GM21526 (cell line): ENCODE measurements around the gene DBNDD2.

Source experiments
- ATAC-seq: cut with Tn5 transposase; IDR thresholded peaks from one replicate; pipeline ENCODE4 v1.9.1; 2021; ENCODE audit warnings: moderate library complexity; ENCODE audit not compliant: unreplicated experiment, low FRiP score

Gene DBNDD2

DNA sequence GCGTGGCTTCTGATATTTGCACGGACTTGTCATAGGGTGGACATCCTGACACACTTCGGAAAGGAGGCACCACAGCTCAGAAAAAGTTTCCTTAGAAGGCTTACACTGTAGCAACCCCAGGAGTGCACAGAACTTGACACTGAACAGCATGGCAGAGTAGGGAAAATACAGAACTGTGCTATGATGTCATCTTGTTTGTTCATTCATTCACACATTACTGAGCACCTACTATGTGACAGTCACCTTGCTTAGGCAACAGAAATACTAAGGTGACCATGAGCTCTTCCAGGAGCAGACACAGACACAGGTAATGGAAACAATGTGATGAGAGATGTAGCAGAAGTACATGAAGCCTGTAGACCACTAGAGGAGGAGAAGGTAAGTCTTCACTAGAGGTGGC is 5.4 kb downstream of the DBNDD2 start:
- ATAC-seq = no peak

DNA sequence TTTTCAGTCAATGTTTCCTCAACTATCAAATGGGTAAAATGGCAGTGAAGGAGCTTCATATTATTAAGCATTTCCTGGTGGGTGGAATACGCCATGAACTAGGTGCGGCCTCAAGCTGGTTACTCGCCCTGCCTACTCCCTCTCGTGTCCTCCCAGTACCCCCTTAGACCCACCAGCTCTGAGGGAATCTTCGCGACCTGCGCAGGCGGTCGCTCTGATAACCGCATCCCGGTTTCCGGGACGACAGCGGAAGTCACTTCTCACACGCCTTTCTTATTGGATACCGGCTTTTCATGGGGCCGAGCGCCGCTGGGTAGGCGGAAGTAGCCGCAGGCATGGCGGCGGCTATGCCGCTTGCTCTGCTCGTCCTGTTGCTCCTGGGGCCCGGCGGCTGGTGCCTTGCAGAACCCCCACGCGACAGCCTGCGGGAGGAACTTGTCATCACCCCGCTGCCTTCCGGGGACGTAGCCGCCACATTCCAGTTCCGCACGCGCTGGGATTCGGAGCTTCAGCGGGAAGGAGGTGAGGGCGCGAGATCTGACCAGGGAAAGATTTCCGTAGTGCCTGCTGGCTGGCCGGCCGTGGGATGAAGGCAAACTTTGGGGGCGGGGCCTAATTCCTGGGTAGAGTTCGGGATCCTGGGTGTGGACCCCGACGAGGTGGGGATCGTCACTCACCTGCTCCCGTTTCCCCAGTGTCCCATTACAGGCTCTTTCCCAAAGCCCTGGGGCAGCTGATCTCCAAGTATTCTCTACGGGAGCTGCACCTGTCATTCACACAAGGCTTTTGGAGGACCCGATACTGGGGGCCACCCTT is 7.9 kb downstream of the DBNDD2 start, which contains the start of gene PIGT:
TSS of gene PIGT (plus strand) at position 320 of the 816 bp plus-strand sequence. CDS start at position 336, 16 bp downstream.
- ATAC-seq = peak; percentile 68

DNA sequence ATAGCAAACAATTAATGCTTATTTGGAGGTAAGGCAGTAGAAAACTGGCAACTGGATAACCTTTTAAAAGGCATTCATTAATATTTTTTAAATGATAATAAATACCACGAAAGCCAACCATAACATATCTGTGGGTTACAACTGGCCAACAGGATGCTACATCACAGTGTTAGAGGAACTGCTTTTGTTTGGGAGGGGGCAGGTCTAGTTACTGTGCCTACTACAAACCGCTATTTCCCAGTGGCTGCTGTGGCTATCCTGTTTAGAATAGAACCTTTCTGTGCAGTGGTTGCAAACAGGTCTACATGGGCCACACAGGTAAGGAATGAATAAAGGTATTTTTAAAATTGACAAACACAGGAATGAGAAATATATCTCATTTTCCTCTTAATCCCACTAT is 8.8 kb downstream of the DBNDD2 start:
- ATAC-seq = no peak

DNA sequence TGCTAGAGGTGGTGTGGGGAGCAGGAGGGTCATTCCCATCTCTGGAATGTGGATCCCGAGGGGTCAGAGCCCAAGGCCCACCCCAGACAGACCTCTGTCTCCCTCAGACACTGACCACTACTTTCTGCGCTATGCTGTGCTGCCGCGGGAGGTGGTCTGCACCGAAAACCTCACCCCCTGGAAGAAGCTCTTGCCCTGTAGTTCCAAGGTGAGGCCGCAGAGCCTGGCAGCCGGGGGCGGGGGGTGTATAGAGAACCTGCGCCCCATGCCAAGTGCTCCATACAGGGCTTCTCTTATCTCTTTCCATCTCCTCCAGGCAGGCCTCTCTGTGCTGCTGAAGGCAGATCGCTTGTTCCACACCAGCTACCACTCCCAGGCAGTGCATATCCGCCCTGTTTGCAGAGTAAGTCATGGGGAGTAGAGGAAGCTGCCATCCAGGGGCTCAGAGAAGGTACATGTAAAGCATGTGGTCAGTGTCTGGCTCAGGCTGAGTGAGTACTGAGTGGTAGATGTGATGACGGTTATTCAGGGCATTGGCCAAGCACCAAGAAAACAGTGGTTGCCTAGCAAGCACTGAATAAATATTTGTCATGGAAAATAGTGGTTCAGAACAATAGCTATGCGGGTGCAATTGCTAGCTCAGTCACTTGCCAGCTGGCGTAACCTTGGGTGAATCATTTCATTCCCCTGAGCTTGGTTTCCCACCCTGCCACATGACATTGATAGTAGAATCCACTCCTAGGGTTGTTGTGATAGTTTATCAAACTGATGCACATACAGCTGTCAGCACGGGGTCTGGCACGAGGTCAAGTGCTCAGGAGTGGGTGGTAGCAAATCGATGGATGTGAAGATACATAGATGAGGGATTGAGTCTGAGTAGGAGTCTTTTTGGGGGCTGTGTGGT is 11.4 kb downstream of the DBNDD2 start:
- ATAC-seq = peak; percentile 49

DNA sequence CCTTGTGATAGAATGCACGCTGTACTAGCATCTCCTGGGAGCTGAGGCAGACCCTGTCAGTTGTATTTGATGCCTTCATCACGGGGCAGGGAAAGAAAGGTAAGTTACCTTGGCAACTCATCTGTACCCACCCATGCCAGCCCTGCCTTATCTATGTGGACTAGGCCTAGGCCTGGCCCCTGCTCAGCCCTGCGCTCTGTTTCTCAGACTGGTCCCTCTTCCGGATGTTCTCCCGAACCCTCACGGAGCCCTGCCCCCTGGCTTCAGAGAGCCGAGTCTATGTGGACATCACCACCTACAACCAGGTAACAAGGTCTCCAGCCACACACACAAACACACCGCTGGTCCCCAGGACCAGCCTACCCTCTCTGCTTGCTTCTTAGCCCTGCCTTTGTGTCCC is 12.0 kb downstream of the DBNDD2 start:
- no peak for ATAC-seq

DNA sequence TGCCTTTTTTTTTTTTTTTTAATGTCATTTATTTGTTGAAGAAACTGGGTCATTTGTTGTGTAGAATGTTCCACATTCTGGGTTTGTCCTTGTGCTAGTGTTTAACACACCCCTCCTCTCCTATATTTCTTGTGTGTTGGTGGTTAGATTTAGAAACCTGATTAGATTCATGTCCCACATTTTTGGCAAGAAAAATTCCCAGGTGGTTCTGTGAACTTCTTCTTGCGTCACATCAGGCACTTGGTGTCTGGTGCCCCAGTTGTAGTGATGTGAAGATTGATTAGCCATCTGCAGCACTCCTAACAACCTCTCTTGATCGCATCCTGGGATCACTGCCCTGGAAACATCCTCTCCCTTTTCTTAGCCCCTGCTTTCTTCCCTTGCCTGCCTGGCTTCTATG is 15.6 kb downstream of the DBNDD2 start:
- ATAC-seq = no peak

DNA sequence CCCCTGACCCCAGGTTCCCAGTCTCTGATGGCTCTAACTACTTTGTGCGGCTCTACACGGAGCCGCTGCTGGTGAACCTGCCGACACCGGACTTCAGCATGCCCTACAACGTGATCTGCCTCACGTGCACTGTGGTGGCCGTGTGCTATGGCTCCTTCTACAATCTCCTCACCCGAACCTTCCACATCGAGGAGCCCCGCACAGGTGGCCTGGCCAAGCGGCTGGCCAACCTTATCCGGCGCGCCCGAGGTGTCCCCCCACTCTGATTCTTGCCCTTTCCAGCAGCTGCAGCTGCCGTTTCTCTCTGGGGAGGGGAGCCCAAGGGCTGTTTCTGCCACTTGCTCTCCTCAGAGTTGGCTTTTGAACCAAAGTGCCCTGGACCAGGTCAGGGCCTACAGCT is 17.5 kb downstream of the DBNDD2 start:
- no peak for ATAC-seq

DNA sequence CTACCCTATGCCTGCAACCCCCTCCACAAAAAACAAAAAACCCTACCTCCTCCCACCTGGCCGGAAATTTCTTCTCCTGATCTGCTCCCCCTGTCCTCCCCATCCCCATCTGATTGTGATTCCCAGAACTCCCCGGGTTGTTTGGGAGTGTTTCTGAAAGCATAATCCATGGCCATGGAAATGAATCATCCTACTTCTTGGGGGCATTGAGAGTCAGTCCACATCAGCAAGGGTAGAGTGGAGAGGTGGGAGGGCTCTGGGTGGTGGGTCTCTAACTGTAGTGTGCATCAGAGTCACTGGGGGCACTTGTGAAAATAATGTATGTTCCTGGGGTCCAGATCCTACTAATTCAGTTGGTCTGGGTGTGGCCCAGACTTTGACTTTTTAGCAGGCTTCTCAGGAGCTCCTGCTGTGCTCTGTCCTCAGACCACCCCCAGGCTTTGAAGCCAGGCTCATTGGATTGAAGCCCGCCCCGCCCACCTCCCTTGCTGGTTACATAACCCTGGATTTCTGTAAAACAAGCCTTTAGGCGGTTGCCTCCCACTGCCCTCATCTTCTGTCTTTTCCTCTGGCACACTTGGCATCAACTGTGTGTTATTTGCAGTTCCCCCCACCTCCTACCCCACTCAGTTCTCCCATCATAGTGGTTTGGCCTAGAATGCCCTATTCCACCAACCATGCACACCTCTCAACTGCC is 18.4 kb downstream of the DBNDD2 start:
- no peak for ATAC-seq

DNA sequence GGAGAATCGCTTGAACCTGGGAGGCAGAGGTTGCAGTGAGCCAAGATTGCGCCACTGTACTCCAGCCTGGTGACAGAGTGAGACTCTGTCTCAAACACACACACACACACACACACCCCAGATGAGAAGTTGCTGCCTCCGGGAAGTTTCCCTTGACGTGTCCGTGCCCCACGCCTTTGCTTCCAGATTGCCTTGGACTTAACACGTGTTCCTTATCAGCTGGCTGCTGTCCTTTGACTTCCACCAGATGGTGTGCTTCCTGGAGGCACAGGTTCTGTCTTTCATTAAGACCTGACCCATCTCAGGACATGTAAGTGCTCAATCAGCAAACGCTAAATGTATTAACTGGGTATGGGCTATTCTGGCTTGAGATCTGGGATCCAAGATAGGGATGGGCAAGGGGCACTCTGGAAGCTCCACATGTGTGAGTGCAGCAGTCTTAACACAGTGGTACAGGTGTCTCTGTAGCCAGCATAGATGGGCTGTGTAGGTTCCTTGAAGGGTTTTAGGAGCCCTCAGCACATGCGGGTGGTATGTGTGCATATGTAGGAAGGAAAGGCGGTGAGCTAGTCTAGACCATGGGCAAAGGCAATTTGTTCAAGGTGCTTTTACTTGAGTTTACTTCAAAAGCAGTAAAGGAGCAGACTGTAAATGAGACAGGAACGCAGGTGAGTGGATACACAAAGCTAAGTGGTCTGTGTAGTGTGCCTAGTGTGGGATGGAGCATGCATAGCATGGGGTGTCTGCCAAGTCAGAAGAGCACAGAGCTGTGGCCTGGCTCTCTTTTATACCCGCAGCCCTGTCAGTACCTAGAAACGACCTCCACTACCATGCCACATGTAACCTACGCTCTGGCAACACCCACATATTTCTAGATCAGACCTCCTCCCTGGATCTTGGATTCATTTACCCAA is 19.4 kb downstream of the DBNDD2 start:
- ATAC-seq = no peak

DNA sequence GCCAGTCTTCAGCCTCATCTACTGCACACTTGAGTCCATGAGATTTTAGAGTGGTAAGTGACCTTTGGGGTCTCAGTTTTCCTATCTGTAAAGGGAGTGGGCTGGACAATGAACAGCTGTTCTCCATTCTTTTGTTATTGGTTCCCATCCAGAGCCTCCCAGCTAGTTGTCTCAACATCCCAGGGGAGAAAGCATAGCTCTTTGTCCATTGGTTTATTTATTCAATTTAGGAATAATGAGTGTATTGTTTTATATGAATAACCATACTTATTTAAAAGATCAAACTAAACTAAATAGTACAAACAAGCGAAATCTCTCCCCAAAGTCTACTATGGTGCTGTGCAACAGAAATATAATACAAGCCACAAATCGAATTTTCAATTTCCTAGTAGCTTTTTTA is 21.5 kb downstream of the DBNDD2 start:
- ATAC-seq = no peak

DNA sequence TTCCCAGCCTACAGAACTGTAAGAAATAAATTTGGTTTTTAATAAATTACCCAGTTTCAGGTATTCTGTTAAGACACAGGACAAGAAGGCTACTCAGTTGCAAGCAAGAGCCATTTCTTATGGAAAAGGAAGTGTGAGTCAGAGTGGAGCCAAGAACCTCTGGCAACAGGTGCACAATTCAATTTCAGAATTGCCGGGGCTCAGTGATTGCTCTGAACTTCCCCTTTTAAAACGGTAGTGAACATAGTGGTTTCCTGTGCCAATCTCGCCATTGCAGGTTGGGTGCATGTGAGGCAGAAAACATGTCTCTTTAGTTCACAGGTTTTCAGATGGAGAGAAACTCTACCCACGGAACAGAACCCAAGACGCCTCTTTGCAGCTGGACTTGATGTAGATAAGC is 24.2 kb downstream of the DBNDD2 start:
- peak; percentile 71 for ATAC-seq

DNA sequence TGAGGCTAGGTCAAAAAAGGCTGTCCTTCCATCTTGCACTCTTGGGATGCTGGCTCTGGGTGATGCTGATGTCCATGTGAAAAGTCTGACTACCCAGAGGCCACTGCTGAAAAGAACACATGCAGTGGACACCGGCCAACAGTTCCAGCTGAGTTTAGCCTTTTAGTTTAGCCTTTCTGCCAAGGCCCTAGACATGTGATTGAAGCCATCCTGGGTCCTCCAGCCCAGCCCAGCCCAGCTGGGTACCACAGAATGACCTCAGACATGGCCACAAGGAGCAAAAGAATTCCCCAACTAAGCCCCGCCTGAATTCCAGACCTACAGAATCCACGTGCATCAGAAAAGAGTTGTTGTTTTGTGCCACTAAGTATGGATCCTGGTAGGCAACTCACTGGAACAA is 25.2 kb downstream of the DBNDD2 start:
- no peak for ATAC-seq

DNA sequence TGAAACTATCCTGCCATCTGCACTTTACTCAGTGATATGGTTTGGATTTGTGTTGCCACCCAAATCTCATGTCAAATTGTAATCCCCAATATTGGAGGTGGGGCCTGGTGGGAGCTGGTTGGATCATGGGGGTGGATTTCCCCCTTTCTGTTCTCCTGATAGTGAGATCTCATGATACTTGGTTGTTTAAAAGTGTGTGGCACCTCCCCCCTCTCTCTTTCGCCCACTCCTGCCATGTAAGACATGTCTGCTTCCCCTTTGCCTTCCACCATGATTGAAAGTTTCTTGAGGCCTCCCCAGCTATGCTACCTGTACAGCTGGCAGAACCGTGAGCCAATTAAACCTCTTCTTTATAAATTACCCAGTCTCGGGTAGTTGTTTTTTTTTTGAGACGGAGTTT is 25.9 kb downstream of the DBNDD2 start:
- no peak for ATAC-seq

DNA sequence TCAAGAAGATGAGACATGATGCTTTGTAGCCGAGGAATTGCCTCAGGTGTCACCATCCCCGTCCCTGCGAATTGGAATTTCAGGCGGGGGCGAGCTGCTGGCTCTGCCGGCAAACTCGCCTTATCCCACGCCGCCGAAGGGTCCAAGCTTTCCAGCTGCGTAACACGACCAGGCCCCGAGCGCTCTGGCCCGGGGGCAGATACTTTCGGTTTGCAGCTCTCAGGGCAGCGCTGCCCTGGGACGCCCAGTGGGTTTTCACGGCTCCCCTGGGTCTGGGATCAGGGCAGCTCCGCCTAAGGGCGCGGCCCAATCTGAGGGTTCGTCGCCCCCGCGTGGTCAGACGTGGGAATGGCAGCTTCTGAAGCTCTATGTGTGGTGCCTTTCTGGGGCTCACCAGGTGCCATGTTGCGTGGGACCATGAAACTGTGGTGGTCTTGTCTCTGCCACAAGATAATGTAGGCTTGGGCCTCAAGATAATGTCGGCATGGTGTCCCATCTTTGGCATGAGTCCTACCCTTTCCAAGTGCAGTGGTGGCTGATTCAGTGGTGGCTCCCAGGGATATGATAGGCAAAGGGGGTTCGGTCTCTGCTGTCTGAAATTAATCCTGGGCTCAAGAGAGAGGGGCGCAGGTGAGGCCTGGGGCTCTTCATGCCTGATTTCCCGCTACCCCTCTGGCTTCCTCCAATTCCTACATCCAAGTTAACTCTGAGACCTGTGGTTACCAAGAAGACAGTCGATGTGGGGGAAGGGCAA is 28.8 kb downstream of the DBNDD2 start:
- ATAC-seq = peak; percentile 79

DNA sequence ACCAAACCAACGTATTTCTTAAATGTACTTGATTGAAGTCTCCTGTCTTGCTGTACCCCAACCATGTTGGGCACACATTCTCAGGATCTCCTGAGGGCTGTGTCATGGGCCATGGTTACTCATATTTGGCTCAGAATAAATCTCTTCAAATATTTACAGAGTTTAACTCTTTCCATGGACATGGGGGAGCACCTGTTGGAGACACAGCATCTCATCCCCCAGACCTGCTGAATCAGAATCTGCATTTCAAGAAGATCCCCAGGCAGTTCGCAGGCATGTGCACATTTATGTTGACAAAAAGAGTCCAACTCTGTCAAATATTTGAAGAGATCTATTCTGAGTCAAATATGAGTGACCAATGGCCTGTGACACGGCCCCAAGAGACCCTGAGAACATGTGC is 32.3 kb downstream of the DBNDD2 start:
- ATAC-seq = no peak

DNA sequence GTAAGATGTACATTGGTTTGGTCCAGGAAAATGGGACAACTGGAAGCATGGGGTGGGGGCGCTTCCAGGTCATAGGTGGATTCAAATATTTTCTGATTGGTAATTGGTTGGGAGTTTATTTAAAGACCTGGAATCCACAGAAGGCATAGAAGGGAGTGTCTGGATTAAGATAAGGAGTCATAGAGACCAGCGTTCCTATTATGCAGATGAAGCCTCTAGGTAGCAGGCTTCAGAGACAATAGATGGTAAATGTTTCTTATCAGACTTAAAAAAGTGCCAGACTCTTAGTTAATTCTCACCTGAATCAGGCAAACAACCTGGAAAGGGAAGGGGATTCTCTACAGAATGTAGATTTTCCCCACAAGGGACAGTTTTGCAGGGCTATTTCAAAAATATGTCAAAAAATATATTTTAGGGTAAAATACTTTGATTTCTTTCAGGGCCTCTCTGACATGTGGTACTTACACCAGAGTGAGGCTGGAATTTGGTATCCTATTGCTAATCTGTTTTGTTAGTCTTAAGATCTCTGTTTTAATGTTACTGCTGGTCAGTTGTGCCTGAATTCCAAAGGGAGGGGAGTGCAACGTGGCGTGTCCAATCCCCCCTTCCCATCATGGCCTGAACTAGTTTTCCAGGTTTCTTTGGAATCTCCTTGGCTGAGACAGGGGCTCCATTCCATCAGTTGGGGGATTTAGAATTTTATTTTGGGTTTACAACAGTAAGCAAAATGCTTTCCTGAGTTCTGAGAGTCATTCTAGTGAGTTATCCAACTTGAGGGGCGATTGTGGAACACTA is 33.0 kb downstream of the DBNDD2 start:
- no peak for ATAC-seq

DNA sequence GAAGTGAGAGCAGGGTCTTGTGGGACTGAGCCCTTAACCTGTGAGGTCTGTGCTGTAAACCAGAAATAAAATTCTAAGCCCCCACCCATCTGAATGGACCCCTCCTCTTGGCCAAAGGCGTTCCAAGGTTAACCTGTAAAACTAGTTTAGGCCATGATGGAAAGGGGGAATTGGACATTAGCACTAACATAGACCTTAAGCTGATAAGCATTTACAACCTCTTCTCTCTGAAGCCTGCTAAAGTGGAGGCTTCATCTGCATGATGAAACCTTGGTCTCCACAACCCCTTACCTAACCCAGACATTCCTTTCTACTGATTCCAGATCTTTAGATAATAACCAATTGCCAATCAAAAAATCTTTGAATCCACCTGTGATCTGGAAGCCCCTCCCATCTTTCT is 33.7 kb downstream of the DBNDD2 start:
- no peak for ATAC-seq

DNA sequence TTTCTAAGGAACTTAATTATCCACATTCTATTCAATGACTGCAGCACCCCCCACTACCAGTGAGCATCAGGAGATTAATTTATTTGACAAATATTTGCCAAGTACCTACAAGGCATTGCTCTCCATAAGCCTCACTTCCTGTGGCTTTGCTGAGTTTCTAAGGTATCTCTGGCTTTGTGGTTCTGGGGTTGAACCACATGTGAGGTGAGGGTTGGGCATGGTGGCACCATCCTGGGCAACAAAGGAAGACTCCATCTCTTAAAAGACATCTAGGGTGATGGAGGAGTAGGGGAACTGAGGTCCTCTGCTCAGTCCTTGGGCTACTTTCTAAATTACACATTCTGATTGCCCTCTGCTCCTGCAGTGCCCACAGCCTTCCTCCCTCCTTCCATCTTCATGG is 36.0 kb downstream of the DBNDD2 start:
- ATAC-seq = no peak
